Loucy (cell line): Measurements from ENCODE around the gene DNM3.

Experiments used
- EZH2phosphoT487 ChIP-seq: fragments of 200-600 bp; IDR thresholded peaks from 2 replicates; pipeline ENCODE4 v1.6.1; 2018; ENCODE audit warnings: antibody characterized with exemption, mild to moderate bottlenecking, moderate library complexity, borderline replicate concordance
- TF ChIP-seq, protein P1 (sequence below): fragments of 200-600 bp; sonication (generic); conservative IDR thresholded peaks from 2 replicates; pipeline ENCODE4 v1.5.1; 2014; ENCODE audit warnings: mild to moderate bottlenecking, antibody characterized with exemption, low read length

DNA sequence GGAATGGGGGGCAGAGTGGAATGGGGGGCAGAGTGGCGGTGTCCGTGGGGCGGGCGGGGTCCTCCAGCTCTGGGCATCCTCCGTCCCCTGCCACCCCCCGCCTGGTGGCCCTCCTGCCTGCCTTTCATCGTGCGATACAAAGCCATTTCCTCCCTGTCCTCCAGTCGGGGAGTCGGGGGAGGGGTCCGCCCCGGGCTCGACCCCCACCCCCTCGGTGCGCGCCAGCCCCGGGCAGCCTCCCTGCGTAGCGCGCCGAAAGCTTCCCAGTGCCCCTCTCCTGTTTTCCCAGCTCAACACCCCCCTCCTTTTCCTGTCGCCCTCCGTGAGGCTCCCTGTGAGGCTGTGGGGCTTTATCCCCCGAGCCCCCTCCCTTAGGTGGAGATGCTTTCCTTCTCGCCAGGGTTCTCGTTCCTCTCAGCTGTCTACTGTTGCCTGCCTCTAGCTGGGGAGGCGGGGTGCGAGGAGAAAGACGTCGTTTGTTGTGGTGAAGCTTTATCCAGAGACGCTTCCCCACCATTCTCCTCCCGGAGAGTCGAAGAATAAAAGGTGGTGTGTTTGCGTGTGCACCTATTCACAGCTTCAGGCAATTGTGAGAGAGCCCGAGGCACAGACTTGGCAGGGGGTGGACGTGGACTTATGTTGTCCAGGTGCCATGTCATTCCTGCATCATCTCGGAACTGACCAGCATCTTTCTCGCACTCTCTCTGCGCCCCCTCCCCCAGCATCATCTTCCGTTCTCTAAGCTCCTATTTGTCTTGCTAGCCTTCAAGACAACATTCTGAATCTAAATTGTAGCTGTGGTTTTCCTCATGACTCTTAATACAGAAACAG is 848 bp downstream of the DNM3 start:
- TF ChIP-seq, protein P1, sequence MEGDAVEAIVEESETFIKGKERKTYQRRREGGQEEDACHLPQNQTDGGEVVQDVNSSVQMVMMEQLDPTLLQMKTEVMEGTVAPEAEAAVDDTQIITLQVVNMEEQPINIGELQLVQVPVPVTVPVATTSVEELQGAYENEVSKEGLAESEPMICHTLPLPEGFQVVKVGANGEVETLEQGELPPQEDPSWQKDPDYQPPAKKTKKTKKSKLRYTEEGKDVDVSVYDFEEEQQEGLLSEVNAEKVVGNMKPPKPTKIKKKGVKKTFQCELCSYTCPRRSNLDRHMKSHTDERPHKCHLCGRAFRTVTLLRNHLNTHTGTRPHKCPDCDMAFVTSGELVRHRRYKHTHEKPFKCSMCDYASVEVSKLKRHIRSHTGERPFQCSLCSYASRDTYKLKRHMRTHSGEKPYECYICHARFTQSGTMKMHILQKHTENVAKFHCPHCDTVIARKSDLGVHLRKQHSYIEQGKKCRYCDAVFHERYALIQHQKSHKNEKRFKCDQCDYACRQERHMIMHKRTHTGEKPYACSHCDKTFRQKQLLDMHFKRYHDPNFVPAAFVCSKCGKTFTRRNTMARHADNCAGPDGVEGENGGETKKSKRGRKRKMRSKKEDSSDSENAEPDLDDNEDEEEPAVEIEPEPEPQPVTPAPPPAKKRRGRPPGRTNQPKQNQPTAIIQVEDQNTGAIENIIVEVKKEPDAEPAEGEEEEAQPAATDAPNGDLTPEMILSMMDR = no peak
- no peak for TF ChIP-seq EZH2phosphoT487
